HCT116 (cell line): ENCODE results near the gene CACNG6. TPM values are rescaled to one million over a fixed set of nuclear protein-coding genes. Genes with fewer than 3 reads are reported as not detected.

Source experiments
- ATAC-seq: fragments of 200-7000 bp; cut with Tn5 transposase; 2 replicates; pipeline ENCODE4 v1.9.1; 2020; ENCODE audit warnings: mild to moderate bottlenecking, moderate library complexity
- BruUV-seq: library from RNA; stranded (reverse); fragments of 400-500 nt; replicated peaks from 2 replicates; lab custom pipeline; 2021; lab: Mats Ljungman, UMichigan
- CTCF ChIA-PET: fragments of 300-600 bp; sonication (Branson Sonifier 250); formaldehyde crosslinking; loops from one replicate; lab custom pipeline; 2021; ENCODE audit warnings: antibody characterized with exemption; lab: Charles Lee
- POLR2A ChIA-PET: fragments of 300-600, 350-600 bp; sonication (Branson Sonifier 250); formaldehyde crosslinking; loops from one replicate; lab custom pipeline; 2021; ENCODE audit warnings: antibody characterized with exemption; lab: Charles Lee
- RAD21 ChIA-PET, 2 experiments: fragments of 300-600 bp; sonication (Branson Sonifier 250); formaldehyde crosslinking; loops; one replicate each; lab custom pipeline; 2023; ENCODE audit warnings: low total read pairs in 2 of 2; ENCODE audit not compliant: uncharacterized antibody in 2 of 2, unreplicated experiment in 2 of 2, low non-redundant PET in 1 of 2; lab: Charles Lee
- DNase-seq: peaks from one replicate; pipeline ENCODE4 v3.0.0-alpha.2; 2010; ENCODE audit warnings: low read depth, low spot score
- H2AFZ ChIP-seq: fragments of 200-600 bp; shearing (Covaris generic), sonication (generic); 2 replicates; pipeline ENCODE4 v1.6.1; 2017; ENCODE audit warnings: low read depth, mixed run types, mixed read lengths, antibody characterized with exemption, low read length; ENCODE audit not compliant: poor library complexity, severe bottlenecking
- H3K27ac ChIP-seq: 2 replicates; pipeline ENCODE4 v1.5.1; 2012; ENCODE audit warnings: low read depth, low read length
- H3K27me3 ChIP-seq: fragments of 200-600 bp; sonication (generic); 2 replicates; pipeline ENCODE4 v1.6.1; 2016; ENCODE audit warnings: mixed run types, low read length, mixed read lengths; ENCODE audit not compliant: insufficient read depth
- H3K36me3 ChIP-seq, 2 experiments: fragments of 200-500 bp in 1 of 2; fragments of 200-600 bp in 1 of 2; sonication (Bioruptor generic) in 1 of 2; sonication (generic) in 1 of 2; 2 replicates each; pipeline versions ENCODE4 v1.5.1 to v1.6.1; 2014 to 2016; ENCODE audit warnings: low read length in 2 of 2, inconsistent platforms in 1 of 2, mixed read lengths in 1 of 2, mixed run types in 1 of 2; ENCODE audit not compliant: insufficient read depth in 2 of 2, control insufficient read depth in 1 of 2
- H3K4me1 ChIP-seq, 2 experiments: fragments of 200-600 bp in 1 of 2; sonication (generic) in 1 of 2; 2 replicates each; pipeline versions ENCODE4 v1.5.1 to v1.6.1; 2012 to 2017; ENCODE audit warnings: low read length in 2 of 2, inconsistent platforms in 1 of 2, mild to moderate bottlenecking in 1 of 2, mixed read lengths in 1 of 2, mixed run types in 1 of 2, moderate library complexity in 1 of 2; ENCODE audit not compliant: insufficient read depth in 2 of 2, control insufficient read depth in 1 of 2
- H3K4me2 ChIP-seq: fragments of 200-600 bp; sonication (generic); 2 replicates; pipeline ENCODE4 v1.6.1; 2017; ENCODE audit warnings: mixed run types, low read length, mixed read lengths
- H3K4me3 ChIP-seq, 2 experiments: fragments of 200-600 bp in 1 of 2; sonication (generic) in 1 of 2; replicated peaks in 1 of 2; 2 replicates each; pipeline ENCODE4 v1.5.1; 2011 to 2016; ENCODE audit warnings: low read length in 2 of 2, control low read depth in 1 of 2, low read depth in 1 of 2, mild to moderate bottlenecking in 1 of 2, mixed read lengths in 1 of 2, mixed run types in 1 of 2
- H3K79me2 ChIP-seq: fragments of 200-600 bp; sonication (generic); 2 replicates; pipeline ENCODE4 v1.6.1; 2017; ENCODE audit warnings: mild to moderate bottlenecking, mixed run types, low read length, moderate library complexity, mixed read lengths; ENCODE audit not compliant: insufficient read depth
- H3K9ac ChIP-seq: fragments of 200-600 bp; sonication (generic); 2 replicates; pipeline ENCODE4 v1.6.1; 2016; ENCODE audit warnings: low read length, mixed read lengths
- H3K9me2 ChIP-seq: fragments of 200-600 bp; sonication (generic), shearing (Covaris generic); 2 replicates; pipeline ENCODE4 v1.6.1; 2017; ENCODE audit warnings: mixed run types, mild to moderate bottlenecking, moderate library complexity; ENCODE audit not compliant: insufficient read depth
- H3K9me3 ChIP-seq, 2 experiments: fragments of 200-500 bp in 1 of 2; fragments of 200-600 bp in 1 of 2; sonication (Bioruptor generic) in 1 of 2; sonication (generic) in 1 of 2; 2 replicates each; pipeline ENCODE4 v1.6.1; 2014 to 2017; ENCODE audit warnings: low read length in 2 of 2, mixed read lengths in 2 of 2, inconsistent platforms in 1 of 2, low read depth in 1 of 2, mild to moderate bottlenecking in 1 of 2, mixed run types in 1 of 2, moderate library complexity in 1 of 2; ENCODE audit not compliant: control insufficient read depth in 1 of 2, insufficient read depth in 1 of 2
- H4K20me1 ChIP-seq: fragments of 200-600 bp; sonication (generic), shearing (Covaris generic); 2 replicates; pipeline ENCODE4 v1.6.1; 2017; ENCODE audit warnings: mixed run types, mild to moderate bottlenecking, moderate library complexity; ENCODE audit not compliant: insufficient read depth
- ATF3 ChIP-seq: IDR thresholded peaks from 2 replicates; pipeline ENCODE4 v1.6.1; 2012
- CEBPB ChIP-seq: IDR thresholded peaks from 2 replicates; pipeline ENCODE4 v1.6.1; 2012; ENCODE audit warnings: low read depth
- FOSL1 ChIP-seq: IDR thresholded peaks from 2 replicates; pipeline ENCODE4 v1.6.1; 2012; ENCODE audit warnings: low read depth
- JUND ChIP-seq: IDR thresholded peaks from 2 replicates; pipeline ENCODE4 v1.6.1; 2012
- POLR2A ChIP-seq: IDR thresholded peaks from 2 replicates; pipeline ENCODE4 v1.7.0; 2011; ENCODE audit warnings: borderline replicate concordance; ENCODE audit not compliant: insufficient read depth, insufficient read length; ENCODE audit errors: extremely low read depth
- RAD21 ChIP-seq: IDR thresholded peaks from 2 replicates; pipeline ENCODE4 v1.6.1; 2012; ENCODE audit warnings: low read depth, mild to moderate bottlenecking
- REST ChIP-seq: IDR thresholded peaks from 2 replicates; pipeline ENCODE4 v1.6.1; 2012; ENCODE audit warnings: low read depth
- SP1 ChIP-seq: IDR thresholded peaks from 2 replicates; pipeline ENCODE4 v1.6.1; 2012; ENCODE audit warnings: low read depth
- SRF ChIP-seq: IDR thresholded peaks from 2 replicates; pipeline ENCODE4 v1.6.1; 2012; ENCODE audit warnings: low read depth
- TCF7L2 ChIP-seq: IDR thresholded peaks from 2 replicates; pipeline ENCODE4 v1.7.0; 2011; ENCODE audit warnings: borderline replicate concordance, inconsistent platforms; ENCODE audit not compliant: insufficient read depth, insufficient read length; ENCODE audit errors: extremely low read depth
- ZFX ChIP-seq: fragments of 450-650 bp; IDR thresholded peaks from 2 replicates; pipeline ENCODE4 v1.6.1; 2017
- ZNF274 ChIP-seq: fragments of 200-500 bp; sonication (Bioruptor generic); IDR thresholded peaks from 2 replicates; pipeline ENCODE4 v1.6.1; 2014; ENCODE audit warnings: mild to moderate bottlenecking, low read depth, low read length, inconsistent platforms
- intact Hi-C: fragments of 100-400 bp; cut with micrococcal nuclease; formaldehyde crosslinking; loops from 2 replicates; pipeline ENCODE4 v1.10.0; 2022
- total RNA-seq: library from RNA; stranded (reverse); gene quantifications from one replicate; pipeline ENCODE4 v1.2.1, GENCODE V29; 2021; ENCODE audit not compliant: unreplicated experiment

Gene CACNG6
- total RNA-seq, 1 experiment from 2014 or later = 0.15 TPM

DNA sequence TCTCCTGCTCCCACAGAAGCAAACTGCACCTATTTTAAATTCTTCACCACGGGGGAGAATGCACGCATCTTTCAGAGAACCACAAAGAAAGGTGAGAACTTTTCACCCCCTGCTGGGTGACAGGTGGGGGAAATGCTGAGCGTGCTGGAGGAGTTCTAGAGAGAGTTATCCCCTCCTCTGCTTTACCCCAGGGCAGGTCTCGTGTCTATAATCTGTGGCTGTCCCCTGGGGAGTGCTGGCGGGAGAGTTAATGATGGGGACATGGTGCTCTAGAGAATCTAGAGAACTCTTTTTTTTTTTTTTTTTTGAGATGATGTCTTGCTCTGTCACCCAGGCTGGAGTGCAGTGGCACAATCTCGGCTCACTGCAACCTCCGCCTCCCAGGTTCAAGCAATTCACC, 6.8 kb downstream of the CACNG6 start:
- no peak overlapping the region for H2AFZ ChIP-seq
- TF ChIP-seq TCF7L2 (no peak), CEBPB (no peak), RAD21 (no peak), POLR2A (no peak), SP1 (no peak), ATF3 (no peak), ZNF274 (no peak), SRF (no peak), ZFX (no peak), JUND (no peak), FOSL1 (no peak), REST (no peak)
- intact Hi-C loops = no loop called here
- peaks cover 2 to 10% of the 10 kb centered on the region in 2 experiments; a peak in 2 of 4 replicates for H3K4me1 ChIP-seq
- no peaks in the 10 kb centered on the region for H3K36me3 ChIP-seq
- H4K20me1 ChIP-seq = no peaks in the 10 kb centered on the region
- H3K27ac ChIP-seq = no peak overlapping the region
- no peak overlapping the region for H3K4me3 ChIP-seq
- no peaks in the 10 kb centered on the region for H3K9me2 ChIP-seq
- no peaks in the 10 kb centered on the region for H3K79me2 ChIP-seq
- RAD21 ChIA-PET = no interaction called here
- CTCF ChIA-PET = no interaction called here
- DNase-seq (no peak), ATAC-seq (no peak)
- no TSS peak for BruUV-seq
- no peaks in the 10 kb centered on the region for H3K9me3 ChIP-seq
- H3K9ac ChIP-seq = no peak overlapping the region
- H3K27me3 ChIP-seq = no peaks in the 10 kb centered on the region
- H3K4me2 ChIP-seq = no peak overlapping the region
- POLR2A ChIA-PET = no interaction called here
